C4-2B (cell line): ENCODE data around the gene SSR1.

ENCODE experiments used
- ZFX ChIP-seq: fragments of 450-650 bp; IDR thresholded peaks from 2 replicates; pipeline ENCODE4 v1.6.1; 2017
- TF ChIP-seq, protein P1 (sequence below): fragments of 450-650 bp; conservative IDR thresholded peaks from 2 replicates; pipeline ENCODE4 v1.5.1; 2017; ENCODE audit warnings: mild to moderate bottlenecking

DNA sequence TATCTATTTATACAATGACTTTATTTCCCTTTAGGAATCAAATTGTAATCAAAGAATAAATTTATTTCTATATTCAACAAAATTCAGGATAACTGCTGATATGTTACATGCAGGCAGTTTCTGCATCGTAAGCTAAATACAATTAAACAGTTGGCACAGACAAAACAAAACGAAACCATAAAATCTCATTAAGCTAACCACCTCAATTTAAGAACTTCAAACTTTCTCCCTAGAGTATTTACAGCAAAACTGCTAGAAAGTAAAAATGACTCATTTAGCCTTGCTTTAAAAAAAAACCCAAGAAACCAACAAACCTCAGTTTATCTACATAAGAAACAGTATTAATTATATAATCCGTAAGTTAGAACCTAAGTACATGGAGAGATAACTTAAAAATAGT, 17.1 kb downstream of the SSR1 start:
- TF ChIP-seq, protein P1, sequence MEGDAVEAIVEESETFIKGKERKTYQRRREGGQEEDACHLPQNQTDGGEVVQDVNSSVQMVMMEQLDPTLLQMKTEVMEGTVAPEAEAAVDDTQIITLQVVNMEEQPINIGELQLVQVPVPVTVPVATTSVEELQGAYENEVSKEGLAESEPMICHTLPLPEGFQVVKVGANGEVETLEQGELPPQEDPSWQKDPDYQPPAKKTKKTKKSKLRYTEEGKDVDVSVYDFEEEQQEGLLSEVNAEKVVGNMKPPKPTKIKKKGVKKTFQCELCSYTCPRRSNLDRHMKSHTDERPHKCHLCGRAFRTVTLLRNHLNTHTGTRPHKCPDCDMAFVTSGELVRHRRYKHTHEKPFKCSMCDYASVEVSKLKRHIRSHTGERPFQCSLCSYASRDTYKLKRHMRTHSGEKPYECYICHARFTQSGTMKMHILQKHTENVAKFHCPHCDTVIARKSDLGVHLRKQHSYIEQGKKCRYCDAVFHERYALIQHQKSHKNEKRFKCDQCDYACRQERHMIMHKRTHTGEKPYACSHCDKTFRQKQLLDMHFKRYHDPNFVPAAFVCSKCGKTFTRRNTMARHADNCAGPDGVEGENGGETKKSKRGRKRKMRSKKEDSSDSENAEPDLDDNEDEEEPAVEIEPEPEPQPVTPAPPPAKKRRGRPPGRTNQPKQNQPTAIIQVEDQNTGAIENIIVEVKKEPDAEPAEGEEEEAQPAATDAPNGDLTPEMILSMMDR = no peak
- TF ChIP-seq ZFX = no peak
